Activated CD8-positive, alpha-beta memory T cell treated with anti-CD3 and anti-CD28 coated beads, Interleukin-2, amount 10 ng/mL, durations not matched to agents 7 days and 5 days (primary cell): Measurements from ENCODE around the gene IL21. TPM values are rescaled to one million over a fixed set of nuclear protein-coding genes. Genes with fewer than 3 reads are reported as not detected.
A peak's percentile ranks its signal among the peaks of the same experiment; 100 is the strongest.

Experiments
- ATAC-seq: fragments of 150-1000 bp; cut with Tn5 transposase; one replicate; pipeline ENCODE4 v1.10.0; 2021; ENCODE audit warnings: moderate library complexity
- CTCF ChIA-PET: fragments of 350-600 bp; sonication (Branson Sonifier 250); formaldehyde crosslinking; loops from one replicate; lab custom pipeline; 2021; ENCODE audit warnings: antibody characterized with exemption; lab: Charles Lee
- DNase-seq: peaks from one replicate; pipeline ENCODE4 v3.0.0-alpha.2; 2020
- H3K27ac Mint-ChIP-seq: one replicate; pipeline ENCODE4 v1.8.0; 2021; ENCODE audit warnings: mild to moderate bottlenecking, mixed read lengths
- H3K27me3 Mint-ChIP-seq: one replicate; pipeline ENCODE4 v1.8.0; 2021; ENCODE audit warnings: mixed read lengths
- H3K36me3 Mint-ChIP-seq: one replicate; pipeline ENCODE4 v1.8.0; 2021; ENCODE audit warnings: mild to moderate bottlenecking, mixed read lengths
- H3K4me1 Mint-ChIP-seq: one replicate; pipeline ENCODE4 v1.8.0; 2021; ENCODE audit warnings: mixed read lengths
- H3K4me3 Mint-ChIP-seq: one replicate; pipeline ENCODE4 v1.8.0; 2021; ENCODE audit warnings: mild to moderate bottlenecking, moderate library complexity, mixed read lengths
- H3K9me3 Mint-ChIP-seq: one replicate; pipeline ENCODE4 v1.8.0; 2022; ENCODE audit warnings: low read depth, mixed read lengths
- total RNA-seq, 2 experiments: library from RNA; stranded (reverse); gene quantifications; one replicate each; pipeline ENCODE4 v1.2.3, GENCODE V29; 2021

The IL21 gene
- total RNA-seq, 2 experiments from 2014 or later = 0.09 to 0.52 TPM

GRCh38 chr4:122622400-122622799 lies 1.5 kb upstream of the IL21 start:
- Mint-ChIP-seq H3K4me1 (peaks cover 25% of the 10 kb centered on the region), H3K27ac (no peak overlapping the region), H3K27me3 (peaks cover 2% of the 10 kb centered on the region), H3K4me3 (no peak overlapping the region), H3K36me3 (no peaks in the 10 kb centered on the region), H3K9me3 (no peaks in the 10 kb centered on the region)
- no peak for DNase-seq
- ATAC-seq = no peak
- CTCF ChIA-PET = interaction anchor here (1.0 kb wide), 1 partner anchor 20 kb away, joined by 3 read pairs; no protein-coding TSS in a partner anchor

GRCh38 chr4:122619611-122620010 lies 1.3 kb downstream of the IL21 start:
- no peaks in the 10 kb centered on the region for H3K9me3 Mint-ChIP-seq
- H3K27me3 Mint-ChIP-seq = no peaks in the 10 kb centered on the region
- peak overlapping the region; percentile 37 for H3K27ac Mint-ChIP-seq
- peaks cover 1% of the 10 kb centered on the region for H3K36me3 Mint-ChIP-seq
- ATAC-seq (no peak), DNase-seq (no peak)
- H3K4me1 Mint-ChIP-seq = peaks cover 34% of the 10 kb centered on the region
- CTCF ChIA-PET = no interaction called here
- peak overlapping the region; percentile 51 for H3K4me3 Mint-ChIP-seq

GRCh38 chr4:122617597-122618593 lies 3.0 kb downstream of the IL21 start:
- peaks cover 1% of the 10 kb centered on the region for H3K36me3 Mint-ChIP-seq
- H3K4me3 Mint-ChIP-seq = peak overlapping the region; percentile 5
- ATAC-seq = no peak
- peaks cover 34% of the 10 kb centered on the region for H3K4me1 Mint-ChIP-seq
- DNase-seq = no peak
- CTCF ChIA-PET = interaction anchor here (0.7 to 2.1 kb wide), 2 partner anchors 99 to 307 kb away, joined by 3 to 7 read pairs; no protein-coding TSS in a partner anchor
- peak overlapping the region; percentile 64 for H3K27ac Mint-ChIP-seq
- H3K27me3 Mint-ChIP-seq = no peaks in the 10 kb centered on the region
- H3K9me3 Mint-ChIP-seq = no peaks in the 10 kb centered on the region

- Mint-ChIP-seq H3K27ac (no peak overlapping the region), H3K9me3 (no peaks in the 10 kb centered on the region), H3K27me3 (no peaks in the 10 kb centered on the region), H3K4me1 (peaks cover 34% of the 10 kb centered on the region), H3K4me3 (no peak overlapping the region), H3K36me3 (peaks cover 1% of the 10 kb centered on the region)
- DNase-seq (no peak), ATAC-seq (no peak)
- CTCF ChIA-PET = interaction anchor here (0.7 to 2.1 kb wide), 2 partner anchors 100 to 308 kb away, joined by 3 to 7 read pairs; no protein-coding TSS in a partner anchor
Measured at GRCh38 chr4:122616915-122617596, 3.8 kb downstream of the IL21 start.

- no peak for ATAC-seq
- DNase-seq = no peak
- Mint-ChIP-seq H3K27me3 (no peaks in the 10 kb centered on the region), H3K4me3 (no peak overlapping the region), H3K9me3 (no peaks in the 10 kb centered on the region), H3K36me3 (peaks cover 1% of the 10 kb centered on the region), H3K4me1 (peaks cover 23% of the 10 kb centered on the region), H3K27ac (no peak overlapping the region)
- CTCF ChIA-PET = interaction anchor here (1.3 kb wide), 1 partner anchor 12 kb away, joined by 6 read pairs; no protein-coding TSS in a partner anchor
Measured at GRCh38 chr4:122614621-122615020, 6.2 kb downstream of the IL21 start.

GRCh38 chr4:122612540-122612939 lies 8.3 kb downstream of the IL21 start:
- H3K4me1 Mint-ChIP-seq = peaks cover 11% of the 10 kb centered on the region
- CTCF ChIA-PET = no interaction called here
- DNase-seq (no peak), ATAC-seq (no peak)
- no peaks in the 10 kb centered on the region for H3K9me3 Mint-ChIP-seq
- H3K4me3 Mint-ChIP-seq = no peak overlapping the region
- H3K27me3 Mint-ChIP-seq = no peaks in the 10 kb centered on the region
- peaks cover 1% of the 10 kb centered on the region for H3K36me3 Mint-ChIP-seq
- H3K27ac Mint-ChIP-seq = no peak overlapping the region

GRCh38 chr4:122606364-122607043 lies 14.4 kb downstream of the IL21 start:
- H3K27ac Mint-ChIP-seq = no peak overlapping the region
- no peaks in the 10 kb centered on the region for H3K9me3 Mint-ChIP-seq
- no peak overlapping the region for H3K4me3 Mint-ChIP-seq
- ATAC-seq = no peak
- H3K4me1 Mint-ChIP-seq = peaks cover 9% of the 10 kb centered on the region
- no peaks in the 10 kb centered on the region for H3K36me3 Mint-ChIP-seq
- no peak for DNase-seq
- H3K27me3 Mint-ChIP-seq = peaks cover 11% of the 10 kb centered on the region
- CTCF ChIA-PET = no interaction called here

GRCh38 chr4:122604146-122604545 lies 16.7 kb downstream of the IL21 start:
- H3K9me3 Mint-ChIP-seq = no peaks in the 10 kb centered on the region
- peaks cover 9% of the 10 kb centered on the region for H3K4me1 Mint-ChIP-seq
- ATAC-seq (no peak), DNase-seq (no peak)
- H3K36me3 Mint-ChIP-seq = no peaks in the 10 kb centered on the region
- H3K27ac Mint-ChIP-seq = no peak overlapping the region
- no peak overlapping the region for H3K4me3 Mint-ChIP-seq
- CTCF ChIA-PET = interaction anchor here (1.1 to 1.6 kb wide), 5 partner anchors 11 to 128 kb away, joined by 3 to 11 read pairs (median 3); partner anchors contain the start of gene BBS12
- peaks cover 32% of the 10 kb centered on the region for H3K27me3 Mint-ChIP-seq

- H3K36me3 Mint-ChIP-seq = no peaks in the 10 kb centered on the region
- H3K27me3 Mint-ChIP-seq = peaks cover 36% of the 10 kb centered on the region
- no peak overlapping the region for H3K4me3 Mint-ChIP-seq
- no peak for DNase-seq
- H3K27ac Mint-ChIP-seq = no peak overlapping the region
- H3K9me3 Mint-ChIP-seq = no peaks in the 10 kb centered on the region
- H3K4me1 Mint-ChIP-seq = peaks cover 9% of the 10 kb centered on the region
- ATAC-seq = no peak
- CTCF ChIA-PET = interaction anchor here (0.7 to 2.4 kb wide), 14 partner anchors 8 to 328 kb away, joined by 3 to 14 read pairs (median 6); partner anchors contain the start of gene BBS12
Measured at GRCh38 chr4:122603156-122603574, 17.7 kb downstream of the IL21 start.

GRCh38 chr4:122602277-122603142 lies 18.4 kb downstream of the IL21 start:
- ATAC-seq = peak; percentile 72
- CTCF ChIA-PET = interaction anchor here (0.6 to 2.4 kb wide), 17 partner anchors 9 to 328 kb away, joined by 3 to 14 read pairs (median 3); partner anchors contain the start of gene BBS12
- H3K36me3 Mint-ChIP-seq = no peaks in the 10 kb centered on the region
- no peak overlapping the region for H3K27ac Mint-ChIP-seq
- no peak for DNase-seq
- H3K4me1 Mint-ChIP-seq = peaks cover 9% of the 10 kb centered on the region
- H3K9me3 Mint-ChIP-seq = no peaks in the 10 kb centered on the region
- H3K4me3 Mint-ChIP-seq = no peak overlapping the region
- peaks cover 36% of the 10 kb centered on the region for H3K27me3 Mint-ChIP-seq

- Mint-ChIP-seq H3K4me3 (no peak overlapping the region), H3K9me3 (no peaks in the 10 kb centered on the region), H3K27ac (no peak overlapping the region), H3K4me1 (no peaks in the 10 kb centered on the region), H3K36me3 (no peaks in the 10 kb centered on the region), H3K27me3 (peaks cover 12% of the 10 kb centered on the region)
- ATAC-seq = no peak
- CTCF ChIA-PET = interaction anchor here (1.0 kb wide), 1 partner anchor 14 kb away, joined by 3 read pairs; no protein-coding TSS in a partner anchor
- no peak for DNase-seq
Measured at GRCh38 chr4:122591196-122591595, 29.7 kb downstream of the IL21 start.
